Keratinocyte (primary cell): ENCODE measurements around the gene STIM1. TPM values are rescaled to one million over a fixed set of nuclear protein-coding genes. Genes with fewer than 3 reads are reported as not detected.

ENCODE experiments used
- DNase-seq: peaks from one replicate; pipeline ENCODE4 v3.0.0-alpha.2; 2011; ENCODE audit warnings: low read depth, missing footprints, low spot score
- FAIRE-seq: peaks from 2 replicates; lab custom pipeline; 2011; peaks lifted over from hg19 to GRCh38; lab: Jason Lieb, UNC
- H2AFZ ChIP-seq: 2 replicates; pipeline ENCODE4 v1.6.0; 2012; ENCODE audit warnings: low read length, control low read depth, inconsistent platforms; ENCODE audit not compliant: control insufficient read depth
- H3K27ac ChIP-seq: 2 replicates; pipeline ENCODE4 v1.5.1; 2011; ENCODE audit warnings: low read length; ENCODE audit not compliant: control insufficient read depth, insufficient read depth
- H3K27me3 ChIP-seq: 3 replicates; pipeline ENCODE4 v1.6.0; 2011; ENCODE audit warnings: low read length; ENCODE audit not compliant: control insufficient read depth, insufficient read depth; ENCODE audit errors: extremely low read depth
- H3K36me3 ChIP-seq, 2 experiments: 2 replicates in 1 of 2; 3 replicates in 1 of 2; pipeline ENCODE4 v1.5.1; 2011; ENCODE audit warnings: low read length in 2 of 2, mild to moderate bottlenecking in 1 of 2; ENCODE audit not compliant: control insufficient read depth in 2 of 2, insufficient read depth in 2 of 2; ENCODE audit errors: extremely low read depth in 1 of 2
- H3K4me1 ChIP-seq: 3 replicates; pipeline ENCODE4 v1.5.1; 2011; ENCODE audit warnings: low read length; ENCODE audit not compliant: control insufficient read depth, insufficient read depth; ENCODE audit errors: extremely low read depth
- H3K4me2 ChIP-seq: 3 replicates; pipeline ENCODE4 v1.6.0; 2011; ENCODE audit warnings: low read depth, low read length; ENCODE audit not compliant: control insufficient read depth, insufficient read depth; ENCODE audit errors: extremely low read depth
- H3K4me3 ChIP-seq, 3 experiments: fragments of 200-600 bp in 1 of 3; sonication (generic) in 1 of 3; 2 replicates in 2 of 3; 3 replicates in 1 of 3; pipeline ENCODE4 v1.5.1; 2011 to 2016; ENCODE audit warnings: low read length in 3 of 3, mild to moderate bottlenecking in 3 of 3, control low read depth in 2 of 3, inconsistent platforms in 1 of 3, low read depth in 1 of 3, mixed read lengths in 1 of 3, mixed run types in 1 of 3, moderate library complexity in 1 of 3; ENCODE audit not compliant: control insufficient read depth in 2 of 3, insufficient read depth in 2 of 3; ENCODE audit errors: extremely low read depth in 1 of 3
- H3K79me2 ChIP-seq: 2 replicates; pipeline ENCODE4 v1.6.0; 2012; ENCODE audit warnings: low read length; ENCODE audit not compliant: control insufficient read depth, insufficient read depth
- H3K9ac ChIP-seq: 3 replicates; pipeline ENCODE4 v1.6.0; 2011; ENCODE audit warnings: low read length; ENCODE audit not compliant: control insufficient read depth, insufficient read depth; ENCODE audit errors: extremely low read depth
- H3K9me1 ChIP-seq: 3 replicates; pipeline ENCODE4 v1.6.0; 2011; ENCODE audit warnings: low read length; ENCODE audit not compliant: control insufficient read depth, insufficient read depth; ENCODE audit errors: extremely low read depth
- H3K9me3 ChIP-seq: 2 replicates; pipeline ENCODE4 v1.5.1; 2012; ENCODE audit warnings: low read depth, low read length; ENCODE audit not compliant: control insufficient read depth
- H4K20me1 ChIP-seq: 3 replicates; pipeline ENCODE4 v1.6.0; 2011; ENCODE audit warnings: low read length; ENCODE audit not compliant: control insufficient read depth, insufficient read depth; ENCODE audit errors: extremely low read depth
- CTCF ChIP-seq, 3 experiments: IDR thresholded peaks in 1 of 3; conservative IDR thresholded peaks in 1 of 3; optimal IDR thresholded peaks in 1 of 3; 2 replicates in 2 of 3; 3 replicates in 1 of 3; pipeline versions ENCODE3 to v1.5.1; 2011; ENCODE audit warnings: low read length in 3 of 3, mild to moderate bottlenecking in 3 of 3, moderate library complexity in 2 of 3, control low read depth in 1 of 3, inconsistent platforms in 1 of 3; ENCODE audit not compliant: insufficient read depth in 2 of 3; ENCODE audit errors: extremely low read depth in 1 of 3
- EZH2 ChIP-seq: IDR thresholded peaks from one replicate; pipeline ENCODE4 v1.6.1; 2012; ENCODE audit warnings: inconsistent platforms, mild to moderate bottlenecking, low read length, moderate library complexity
- dilution Hi-C: fragments of 300-500 bp; cut with MboI; formaldehyde crosslinking; loops from one replicate; pipeline ENCODE4 v1.7.0; 2020; ENCODE audit warnings: low sequenced_read_pairs; ENCODE audit not compliant: extremely low pct_ligation_motif_present
- polyA plus RNA-seq, 5 experiments: library from polyadenylated mRNA; depleted of rRNA in 3 of 5; stranded (reverse) in 3 of 5; stranded (forward) in 1 of 5; unstranded in 1 of 5; fragments of >200 nt; gene quantifications; 1 replicate in 1 of 5; 2 replicates in 3 of 5; 3 replicates in 1 of 5; pipeline versions ENCODE4 v1.2.1 to v1.2.3, GENCODE V29; 2011 to 2012; ENCODE audit warnings: missing spikeins in 2 of 5, low read depth in 1 of 5, low replicate concordance in 1 of 5

The STIM1 gene
- polyA plus RNA-seq, 1 donor (not counting 4 experiments of a cell fraction or from before 2014, with no cell fraction given) = 23.7 TPM

GRCh38 chr11:4105916-4106315 is 250.5 kb downstream of the STIM1 start:
- FAIRE-seq (no peak), DNase-seq (no peak)
- Histone ChIP-seq H3K9me1 (no peaks in the 10 kb centered on the region), H3K9me3 (no peaks in the 10 kb centered on the region), H3K27ac (no peak overlapping the region), H3K36me3 (peaks cover 0 to 6% of the 10 kb centered on the region in 2 experiments), H3K9ac (no peak overlapping the region), H4K20me1 (no peaks in the 10 kb centered on the region), H3K4me1 (no peaks in the 10 kb centered on the region), H3K4me3 (no peak overlapping the region), H3K27me3 (no peaks in the 10 kb centered on the region), H3K4me2 (no peak overlapping the region), H2AFZ (no peak overlapping the region), H3K79me2 (peaks cover 7% of the 10 kb centered on the region)
- TF ChIP-seq CTCF (optimal IDR thresholded peaks at IDR 0.05 in 1 of 3, IDR thresholded peaks at IDR 0.05 in 1 of 3, conservative IDR thresholded peaks at IDR 0.05 in 1 of 3; ENCODE audit: extremely low read depth in 1 of 3, insufficient read depth in 2 of 3, low read length in 3 of 3) (no peak), EZH2 (no peak)
- dilution Hi-C loops = no loop called here

- Histone ChIP-seq H3K4me2 (no peak overlapping the region), H3K27ac (no peak overlapping the region), H3K9me1 (no peaks in the 10 kb centered on the region), H3K4me1 (no peaks in the 10 kb centered on the region), H3K4me3 (no peak overlapping the region), H3K79me2 (no peaks in the 10 kb centered on the region), H3K9me3 (no peaks in the 10 kb centered on the region), H3K36me3 (peaks cover 1 to 5% of the 10 kb centered on the region in 2 experiments), H3K27me3 (no peaks in the 10 kb centered on the region), H4K20me1 (no peaks in the 10 kb centered on the region), H2AFZ (no peak overlapping the region), H3K9ac (no peak overlapping the region)
- no peak for FAIRE-seq
- dilution Hi-C loops = no loop called here
- DNase-seq = no peak
- TF ChIP-seq CTCF (optimal IDR thresholded peaks at IDR 0.05 in 1 of 3, IDR thresholded peaks at IDR 0.05 in 1 of 3, conservative IDR thresholded peaks at IDR 0.05 in 1 of 3; ENCODE audit: extremely low read depth in 1 of 3, insufficient read depth in 2 of 3, low read length in 3 of 3) (no peak), EZH2 (no peak)
Measured at GRCh38 chr11:4111834-4112233, 256.4 kb downstream of the STIM1 start.
